GM12878 (cell line): ENCODE results near the gene SOX14. TPM values are rescaled to one million over a fixed set of nuclear protein-coding genes. Genes with fewer than 3 reads are reported as not detected.

Source experiments
- ATAC-seq: fragments of 200-7000 bp; cut with Tn5 transposase; 3 replicates; pipeline ENCODE4 v1.9.1; 2020; ENCODE audit warnings: mild to moderate bottlenecking, moderate library complexity
- Bru-seq: library from RNA; stranded (reverse); fragments of 400-500 nt; gene quantifications from one replicate; lab custom pipeline; 2021; lab: Mats Ljungman, UMichigan
- BruChase-seq, 2 experiments: library from RNA; stranded (reverse); fragments of 400-500 nt; gene quantifications; one replicate each; lab custom pipeline; 2021; lab: Mats Ljungman, UMichigan
- BruUV-seq: library from RNA; stranded (reverse); fragments of 400-500 nt; replicated peaks from 2 replicates; lab custom pipeline; 2021; lab: Mats Ljungman, UMichigan
- CTCF ChIA-PET: fragments of 300-600 bp; sonication (Branson Sonifier 250); formaldehyde crosslinking; extraction: SDS; loops from one replicate; lab custom pipeline; 2021; ENCODE audit warnings: inconsistent platforms; lab: Yijun Ruan, JAX
- POLR2A ChIA-PET: fragments of 350-600 bp; formaldehyde crosslinking; extraction: SDS; loops from one replicate; lab custom pipeline; 2021; ENCODE audit warnings: inconsistent platforms; lab: Charles Lee
- RAD21 ChIA-PET: fragments of 300-600 bp; sonication (Branson Sonifier 250); formaldehyde crosslinking; loops from one replicate; lab custom pipeline; 2023; ENCODE audit warnings: antibody characterized with exemption; ENCODE audit not compliant: unreplicated experiment; lab: Charles Lee
- SMC1A ChIA-PET: fragments of 300-600 bp; sonication (Branson Sonifier 250); formaldehyde crosslinking; loops from one replicate; lab custom pipeline; 2023; ENCODE audit not compliant: unreplicated experiment, uncharacterized antibody; lab: Charles Lee
- DNase-seq: peaks from one replicate; pipeline ENCODE4 v3.0.0-alpha.2; 2011; ENCODE audit warnings: low read depth, low spot score
- FAIRE-seq: peaks from 3 replicates; lab custom pipeline; 2011; peaks lifted over from hg19 to GRCh38; lab: Jason Lieb, UNC
- H2AFZ ChIP-seq: 2 replicates; pipeline ENCODE4 v1.6.0; 2011; ENCODE audit warnings: low read depth, low read length, control low read depth; ENCODE audit not compliant: control insufficient read depth
- H3K27ac ChIP-seq: 2 replicates; pipeline ENCODE4 v1.5.1; 2011; ENCODE audit warnings: control low read depth; ENCODE audit not compliant: control insufficient read depth, insufficient read depth
- H3K27me3 ChIP-seq, 2 experiments: replicated peaks in 1 of 2; 2 replicates each; pipeline versions ENCODE4 v1.6.0 to v1.6.1; 2011; ENCODE audit warnings: low read length in 1 of 2; ENCODE audit not compliant: control insufficient read depth in 2 of 2, insufficient read depth in 2 of 2
- H3K36me3 ChIP-seq, 2 experiments: 2 replicates each; pipeline ENCODE4 v1.5.1; 2011; ENCODE audit warnings: low read length in 1 of 2; ENCODE audit not compliant: control insufficient read depth in 2 of 2, insufficient read depth in 2 of 2
- H3K4me1 ChIP-seq: 2 replicates; pipeline ENCODE4 v1.6.1; 2011; ENCODE audit warnings: mild to moderate bottlenecking, low read length, moderate library complexity, mixed read lengths; ENCODE audit not compliant: control insufficient read depth, insufficient read depth
- H3K4me2 ChIP-seq: 2 replicates; pipeline ENCODE4 v1.6.0; 2011; ENCODE audit warnings: control low read depth; ENCODE audit not compliant: control insufficient read depth, insufficient read depth
- H3K4me3 ChIP-seq: fragments of 200-600 bp; sonication (generic); 2 replicates; pipeline ENCODE4 v1.5.1; 2016
- H3K79me2 ChIP-seq: 2 replicates; pipeline ENCODE4 v1.6.0; 2011; ENCODE audit warnings: low read length; ENCODE audit not compliant: control insufficient read depth, insufficient read depth
- H3K9ac ChIP-seq: 2 replicates; pipeline ENCODE4 v1.8.0; 2011; ENCODE audit warnings: low read length, control low read depth, mixed read lengths; ENCODE audit not compliant: control insufficient read depth, insufficient read depth
- H3K9me3 ChIP-seq: replicated peaks from 3 replicates; pipeline ENCODE4 v1.5.1; 2011; ENCODE audit warnings: mild to moderate bottlenecking, low read length; ENCODE audit not compliant: control insufficient read depth, insufficient read depth
- H4K20me1 ChIP-seq: 2 replicates; pipeline ENCODE4 v1.6.0; 2011; ENCODE audit not compliant: control insufficient read depth, insufficient read depth
- CTCF ChIP-seq, 3 experiments: IDR thresholded peaks in 2 of 3; conservative IDR thresholded peaks in 1 of 3; 2 replicates each; pipeline ENCODE4 v1.5.1; 2011; ENCODE audit warnings: low read depth in 3 of 3, low read length in 3 of 3, mild to moderate bottlenecking in 3 of 3, control low read depth in 2 of 3, moderate library complexity in 2 of 3, inconsistent platforms in 1 of 3, mixed read lengths in 1 of 3; ENCODE audit not compliant: control insufficient read depth in 2 of 3, insufficient read depth in 1 of 3; ENCODE audit errors: extremely low read depth in 1 of 3
- HDAC2 ChIP-seq: fragments of 200-600 bp; sonication (generic); IDR thresholded peaks from 2 replicates; pipeline ENCODE4 v1.6.1; 2017
- HDAC6 ChIP-seq: fragments of 200-600 bp; sonication (generic); IDR thresholded peaks from one replicate; pipeline ENCODE4 v1.8.0; 2017; ENCODE audit warnings: antibody characterized with exemption; ENCODE audit not compliant: unreplicated experiment
- HSF1 ChIP-seq: fragments of 150-350 bp; IDR thresholded peaks from 2 replicates; pipeline ENCODE4 v1.6.1; 2014; ENCODE audit warnings: mild to moderate bottlenecking, low read depth, low read length
- MLLT1 ChIP-seq: fragments of 450-650 bp; IDR thresholded peaks from 2 replicates; pipeline ENCODE4 v1.6.1; 2016; ENCODE audit warnings: mild to moderate bottlenecking
- MYC ChIP-seq: IDR thresholded peaks from 2 replicates; pipeline ENCODE4 v1.6.1; 2011; ENCODE audit warnings: mild to moderate bottlenecking, low read length, moderate library complexity, inconsistent platforms; ENCODE audit not compliant: insufficient read depth, insufficient replicate concordance, insufficient read length, severe bottlenecking
- PAX8 ChIP-seq: fragments of 450-650 bp; IDR thresholded peaks from 2 replicates; pipeline ENCODE4 v1.6.1; 2017; ENCODE audit warnings: mild to moderate bottlenecking, moderate library complexity
- PML ChIP-seq: IDR thresholded peaks from 2 replicates; pipeline ENCODE4 v1.6.1; 2012; ENCODE audit warnings: low read length, inconsistent platforms
- POLR2AphosphoS5 ChIP-seq: IDR thresholded peaks from 2 replicates; pipeline ENCODE4 v1.6.1; 2011; ENCODE audit warnings: mild to moderate bottlenecking, low read length, inconsistent platforms
- SP1 ChIP-seq: IDR thresholded peaks from one replicate; pipeline ENCODE4 v1.6.1; 2011; ENCODE audit warnings: low read depth, low read length
- ZBTB40 ChIP-seq: fragments of 450-650 bp; IDR thresholded peaks from 2 replicates; pipeline ENCODE4 v1.6.1; 2016; ENCODE audit warnings: mild to moderate bottlenecking, moderate library complexity, borderline replicate concordance
- WGBS: methylation state at CpG from one replicate; pipeline ENCODE4 v1.1.6; 2016; ENCODE audit warnings: low lambda C conversion rate; ENCODE audit not compliant: insufficient replicate concordance, insufficient coverage; ENCODE audit errors: missing lambda C conversion rate; 5-methylcytosine and 5-hydroxymethylcytosine counted together
- in situ Hi-C: fragments of 300-500 bp; cut with MboI; formaldehyde crosslinking; loops from 9 replicates; pipeline ENCODE4 v1.14.3; 2018; ENCODE audit warnings: mixed read lengths
- intact Hi-C: fragments of 100-400 bp; cut with micrococcal nuclease; formaldehyde crosslinking; loops from one replicate; pipeline ENCODE4 v1.14.2; 2022; ENCODE audit not compliant: unreplicated experiment
- long read RNA-seq, 2 experiments: library from polyadenylated mRNA; unstranded; transcript quantifications; one replicate each; pipeline ENCODE4 v2.0.0, GENCODE V29; 2019 to 2020
- polyA minus RNA-seq, 3 experiments: library from RNA; depleted of rRNA, polyadenylated mRNA; stranded (reverse); fragments of >200 nt; gene quantifications; 2 replicates each; pipeline ENCODE4 v1.2.3, GENCODE V29; 2011
- polyA plus RNA-seq, 11 experiments: library from polyadenylated mRNA; depleted of rRNA in 4 of 11; unstranded in 6 of 11; stranded (reverse) in 5 of 11; fragments of >200 nt; fragmentation: Nextera tagmentation in 4 of 11; fragmentation: Illumina TruSeq in 1 of 11; extraction: Ambion mirVana in 4 of 11; extraction: Trizol in 1 of 11; gene quantifications; 1 replicate in 1 of 11; 2 replicates in 10 of 11; pipeline versions ENCODE4 v1.2.1 to v1.2.3, GENCODE V29; 2011 to 2016; ENCODE audit warnings: inconsistent platforms in 2 of 11, missing spikeins in 2 of 11, low read depth in 1 of 11
- total RNA-seq, 4 experiments: library from RNA; depleted of rRNA in 3 of 4; stranded (reverse); fragments of >200 nt in 3 of 4; fragmentation: Illumina TruSeq in 1 of 4; extraction: Trizol in 1 of 4; gene quantifications; 2 replicates each; pipeline versions ENCODE4 v1.2.1 to v1.2.3, GENCODE V29; 2013 to 2021

The SOX14 gene
- total RNA-seq (2013; cell fraction: nucleolus; rRNA removed) = not detected in 2 replicates
- total RNA-seq (2014; rRNA removed) (0.11 TPM in 1 of 2 replicates, not detected in the other), total RNA-seq (2014; rRNA removed; fragmentation: Illumina TruSeq; extraction: Trizol) (not detected in 2 replicates), total RNA-seq (2021) (not detected in 2 replicates), polyA plus RNA-seq (2011; rRNA removed) (not detected in 2 replicates), polyA plus RNA-seq (2014; fragmentation: Illumina TruSeq; extraction: Trizol) (not detected in 2 replicates), polyA plus RNA-seq (2014; fragmentation: Nextera tagmentation; extraction: Ambion mirVana) (not detected), polyA plus RNA-seq (2014; rRNA removed) (not detected in 2 replicates), polyA plus RNA-seq (2016; fragmentation: Nextera tagmentation; extraction: Ambion mirVana) (not detected), polyA minus RNA-seq (2011; rRNA and poly(A)+ RNA removed) (not detected in 2 replicates), Bru-seq, nascent RNA (not detected), BruChase-seq, experiment 1, labeled RNA remaining after a 6-hour chase (not detected), BruChase-seq, experiment 2, labeled RNA remaining after a 2-hour chase (not detected)
- polyA plus RNA-seq (2011; ENCODE audit: low read depth) = not detected
- polyA plus RNA-seq (2011; cell fraction: cytosol; rRNA removed) = not detected in 2 replicates
- not detected in 2 replicates for polyA plus RNA-seq (2011; cell fraction: nucleus; rRNA removed)
- not detected in 2 replicates for polyA plus RNA-seq (2012)
- polyA minus RNA-seq (2011; cell fraction: cytosol; rRNA and poly(A)+ RNA removed) = not detected in 2 replicates
- polyA minus RNA-seq (2011; cell fraction: nucleus; rRNA and poly(A)+ RNA removed) = not detected in 2 replicates
- long read RNA-seq, experiment 1 = 0 reads
- long read RNA-seq, experiment 2 = 0 reads

- intact Hi-C loops = no loop called here
- Histone ChIP-seq H3K79me2 (no peaks in the 10 kb centered on the region), H3K4me2 (no peak within 1 kb of the TSS; the same call in 1 of the 2 replicates), H3K36me3 (no peaks in the 10 kb centered on the region), H3K4me3 (no peak within 1 kb of the TSS), H3K27me3 (peaks cover 20 to 27% of the 10 kb centered on the region in 2 experiments), H3K27ac (no peak within 1 kb of the TSS), H4K20me1 (no peaks in the 10 kb centered on the region), H2AFZ (no peak within 1 kb of the TSS), H3K4me1 (no peaks in the 10 kb centered on the region), H3K9me3 (no peaks in the 10 kb centered on the region; the same call in 2 of the 3 replicates), H3K9ac (no peak within 1 kb of the TSS)
- ATAC-seq (no peak), DNase-seq (no peak), FAIRE-seq (no peak)
- ChIA-PET RAD21 (no interaction called here), CTCF (no interaction called here), POLR2A (no interaction called here), SMC1A (no interaction called here)
- in situ Hi-C loops = loop anchor here (25.0 kb wide), 1 partner anchor 1173 kb away; the partner anchor contains the start of genes FOXL2 and FOXL2NB
- 6% methylated on average over 22 of the region's 30 CpGs for WGBS
- no TSS peak for BruUV-seq
- TF ChIP-seq PAX8 (no peak), MYC (no peak), PML (no peak), HSF1 (no peak), POLR2AphosphoS5 (no peak), HDAC2 (no peak), SP1 (no peak), MLLT1 (no peak), CTCF (IDR thresholded peaks at IDR 0.05 in 2 of 3, conservative IDR thresholded peaks at IDR 0.05 in 1 of 3; ENCODE audit: control insufficient read depth in 2 of 3, extremely low read depth in 1 of 3, insufficient read depth in 1 of 3, low read depth in 3 of 3, low read length in 3 of 3) (no peak), ZBTB40 (no peak), HDAC6 (no peak)
Measured at GRCh38 chr3:137764001-137764433, at the start of gene SOX14. Gene SOX14, plus strand, starts transcription at chr3:137764315. Its CDS starts 470 bp downstream, at chr3:137764785.
